Measurements from ENCODE around the gene SERPINB6.

DNA sequence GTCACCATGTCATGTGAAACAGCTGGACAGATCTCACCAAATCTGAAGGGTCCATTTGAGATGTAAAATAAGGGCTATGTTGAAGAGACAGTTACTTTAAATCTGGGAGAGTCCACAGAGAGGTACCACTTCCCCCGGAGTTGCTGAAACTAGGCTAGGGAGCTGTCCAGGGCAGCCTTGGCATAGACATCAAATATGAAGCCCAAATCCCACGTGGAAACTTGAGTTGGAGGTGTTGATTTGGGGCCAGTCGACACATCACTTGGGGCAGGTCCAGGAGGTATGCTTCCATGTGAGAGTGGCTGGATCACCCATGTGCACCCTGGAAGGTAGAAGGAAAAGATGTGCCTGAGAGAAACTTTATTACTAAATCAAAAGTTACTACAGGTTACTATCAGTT is 56.2 kb downstream of the SERPINB6 start:
- TF ChIP-seq, protein P1, sequence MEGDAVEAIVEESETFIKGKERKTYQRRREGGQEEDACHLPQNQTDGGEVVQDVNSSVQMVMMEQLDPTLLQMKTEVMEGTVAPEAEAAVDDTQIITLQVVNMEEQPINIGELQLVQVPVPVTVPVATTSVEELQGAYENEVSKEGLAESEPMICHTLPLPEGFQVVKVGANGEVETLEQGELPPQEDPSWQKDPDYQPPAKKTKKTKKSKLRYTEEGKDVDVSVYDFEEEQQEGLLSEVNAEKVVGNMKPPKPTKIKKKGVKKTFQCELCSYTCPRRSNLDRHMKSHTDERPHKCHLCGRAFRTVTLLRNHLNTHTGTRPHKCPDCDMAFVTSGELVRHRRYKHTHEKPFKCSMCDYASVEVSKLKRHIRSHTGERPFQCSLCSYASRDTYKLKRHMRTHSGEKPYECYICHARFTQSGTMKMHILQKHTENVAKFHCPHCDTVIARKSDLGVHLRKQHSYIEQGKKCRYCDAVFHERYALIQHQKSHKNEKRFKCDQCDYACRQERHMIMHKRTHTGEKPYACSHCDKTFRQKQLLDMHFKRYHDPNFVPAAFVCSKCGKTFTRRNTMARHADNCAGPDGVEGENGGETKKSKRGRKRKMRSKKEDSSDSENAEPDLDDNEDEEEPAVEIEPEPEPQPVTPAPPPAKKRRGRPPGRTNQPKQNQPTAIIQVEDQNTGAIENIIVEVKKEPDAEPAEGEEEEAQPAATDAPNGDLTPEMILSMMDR (IDR thresholded peaks at IDR 0.05), result no peak
- TF ChIP-seq POLR2A (IDR thresholded peaks at IDR 0.05), result no peak

All from uterus (tissue), 2 donors.